Right lobe of liver (tissue), 4 donors: ENCODE measurements around the gene STT3A.

Experiments
- POLR2A ChIP-seq: fragments of 450-650 bp; IDR thresholded peaks from one replicate; pipeline ENCODE4 v1.6.1; 2017; ENCODE audit warnings: antibody characterized with exemption, mild to moderate bottlenecking
- TF ChIP-seq, protein P1 (sequence below), 4 donors: fragments of 200-600 bp in 3 of 4; fragments of 450-650 bp in 1 of 4; IDR thresholded peaks; one replicate each; pipeline versions ENCODE4 v1.5.1 to v1.8.0; 2016 to 2022; ENCODE audit warnings: antibody characterized with exemption in 4 of 4, mild to moderate bottlenecking in 2 of 4
- donor health status: DM: no; HTN: no; CAD: no.
- donor health status: DM: no; HTN: no; CAD: no.
- donor health status: DM: no; HTN: yes; CAD: no.

DNA sequence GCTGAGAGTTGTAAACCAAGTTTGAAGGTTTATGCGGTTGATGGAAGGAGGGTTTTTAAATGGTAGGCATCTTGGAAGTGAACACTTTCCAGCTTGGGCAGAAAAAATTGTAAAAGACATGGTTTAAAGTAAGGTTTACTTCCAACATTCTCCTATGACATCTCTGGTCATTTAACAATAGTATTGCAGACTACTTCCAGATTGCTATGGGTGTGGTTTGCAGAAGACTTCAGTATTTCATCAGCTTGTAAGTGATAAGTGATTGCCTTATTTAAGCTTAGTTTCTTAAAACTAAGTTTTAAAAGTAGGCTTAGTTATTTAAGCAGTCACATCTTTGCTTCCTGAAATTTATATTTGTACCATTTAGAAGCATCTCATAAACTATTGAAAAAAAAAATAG lies 7.2 kb upstream of the STT3A start:
- no peak for TF ChIP-seq POLR2A
- TF ChIP-seq, protein P1, sequence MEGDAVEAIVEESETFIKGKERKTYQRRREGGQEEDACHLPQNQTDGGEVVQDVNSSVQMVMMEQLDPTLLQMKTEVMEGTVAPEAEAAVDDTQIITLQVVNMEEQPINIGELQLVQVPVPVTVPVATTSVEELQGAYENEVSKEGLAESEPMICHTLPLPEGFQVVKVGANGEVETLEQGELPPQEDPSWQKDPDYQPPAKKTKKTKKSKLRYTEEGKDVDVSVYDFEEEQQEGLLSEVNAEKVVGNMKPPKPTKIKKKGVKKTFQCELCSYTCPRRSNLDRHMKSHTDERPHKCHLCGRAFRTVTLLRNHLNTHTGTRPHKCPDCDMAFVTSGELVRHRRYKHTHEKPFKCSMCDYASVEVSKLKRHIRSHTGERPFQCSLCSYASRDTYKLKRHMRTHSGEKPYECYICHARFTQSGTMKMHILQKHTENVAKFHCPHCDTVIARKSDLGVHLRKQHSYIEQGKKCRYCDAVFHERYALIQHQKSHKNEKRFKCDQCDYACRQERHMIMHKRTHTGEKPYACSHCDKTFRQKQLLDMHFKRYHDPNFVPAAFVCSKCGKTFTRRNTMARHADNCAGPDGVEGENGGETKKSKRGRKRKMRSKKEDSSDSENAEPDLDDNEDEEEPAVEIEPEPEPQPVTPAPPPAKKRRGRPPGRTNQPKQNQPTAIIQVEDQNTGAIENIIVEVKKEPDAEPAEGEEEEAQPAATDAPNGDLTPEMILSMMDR (IDR thresholded peaks at IDR 0.05), result no peak
